ENCODE data around the gene JAK2. TPM values are rescaled to one million over a fixed set of nuclear protein-coding genes. Genes with fewer than 3 reads are reported as not detected.

JAK2 gene
- total and polyA plus RNA-seq, 10 of the 15 experiments (the other 5 are each of a cell fraction or from before 2014, with no cell fraction given) = 4.1 to 22.9 (median 13.7) TPM

DNA sequence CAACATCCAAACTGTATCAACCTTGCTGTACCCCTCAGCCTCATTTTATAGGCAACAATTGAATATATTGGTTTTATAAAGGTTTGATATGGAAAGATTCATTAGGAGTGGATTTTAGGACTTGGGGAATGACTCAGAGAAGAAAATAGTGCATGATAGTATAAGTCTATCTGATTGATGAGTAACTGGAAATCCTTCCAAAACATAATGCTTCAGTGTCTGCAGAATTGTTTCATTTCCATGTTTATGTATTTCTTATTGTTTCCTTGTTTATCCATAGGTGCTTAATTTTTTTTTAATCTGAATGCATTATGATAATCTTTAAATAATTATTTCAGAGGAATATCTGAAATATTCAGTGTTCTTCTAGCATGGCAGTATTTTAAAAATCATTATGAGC lies 12.6 kb downstream of the JAK2 start:
- no TSS peak for BruUV-seq (replicated peaks)

More for the DNA sequence above, 12.6 kb downstream of the JAK2 start:
- Histone ChIP-seq H3K4me3 (no peak overlapping the region), H2AFZ (ENCODE audit: control insufficient read depth, low read depth, low read length) (no peak overlapping the region), H3K9me3 (replicated peaks; ENCODE audit: control insufficient read depth, insufficient read depth, low read length) (peaks cover 4% of the 10 kb centered on the region), H3K4me2 (ENCODE audit: control insufficient read depth, insufficient read depth) (no peak overlapping the region), H3K27me3 (replicated peaks in 1 of 2; ENCODE audit: control insufficient read depth in 2 of 2, insufficient read depth in 2 of 2, low read length in 1 of 2) (no peaks in the 10 kb centered on the region), H3K4me1 (ENCODE audit: control insufficient read depth, insufficient read depth, low read length) (no peaks in the 10 kb centered on the region), H3K79me2 (ENCODE audit: control insufficient read depth, insufficient read depth, low read length) (peaks cover 28% of the 10 kb centered on the region), H3K9ac (ENCODE audit: control insufficient read depth, insufficient read depth, low read length) (no peak overlapping the region), H3K27ac (ENCODE audit: control insufficient read depth, insufficient read depth) (no peak overlapping the region), H3K36me3 (ENCODE audit: control insufficient read depth in 2 of 2, insufficient read depth in 2 of 2, low read length in 1 of 2) (peaks cover 2 to 6% of the 10 kb centered on the region in 2 experiments; a peak in 3 of 4 replicates), H4K20me1 (ENCODE audit: control insufficient read depth, insufficient read depth) (no peaks in the 10 kb centered on the region)
- RAD21 ChIA-PET (ENCODE audit: unreplicated experiment) = no interaction called here
- DNase-seq (ENCODE audit: low read depth, low spot score) = no peak
- TF ChIP-seq HCFC1 (IDR thresholded peaks at IDR 0.05; ENCODE audit: low read length) (no peak), TBL1XR1 (IDR thresholded peaks at IDR 0.05; ENCODE audit: low read depth, low read length) (no peak), SREBF1 (IDR thresholded peaks at IDR 0.05; ENCODE audit: low read length) (no peak), POU2F2 (IDR thresholded peaks at IDR 0.05; ENCODE audit: borderline replicate concordance, low read depth, low read length) (no peak), NFXL1 (IDR thresholded peaks at IDR 0.05; ENCODE audit: borderline replicate concordance) (no peak), POLR2A (IDR thresholded peaks at IDR 0.05; ENCODE audit: low read depth, low read length) (no peak), BCL11A (IDR thresholded peaks at IDR 0.05; ENCODE audit: low read depth, low read length) (no peak), CBX5 (IDR thresholded peaks at IDR 0.05; ENCODE audit: low read depth) (no peak), WRNIP1 (IDR thresholded peaks at IDR 0.05; ENCODE audit: borderline replicate concordance, low read depth, low read length) (no peak)
- TF ChIP-seq, protein P1, sequence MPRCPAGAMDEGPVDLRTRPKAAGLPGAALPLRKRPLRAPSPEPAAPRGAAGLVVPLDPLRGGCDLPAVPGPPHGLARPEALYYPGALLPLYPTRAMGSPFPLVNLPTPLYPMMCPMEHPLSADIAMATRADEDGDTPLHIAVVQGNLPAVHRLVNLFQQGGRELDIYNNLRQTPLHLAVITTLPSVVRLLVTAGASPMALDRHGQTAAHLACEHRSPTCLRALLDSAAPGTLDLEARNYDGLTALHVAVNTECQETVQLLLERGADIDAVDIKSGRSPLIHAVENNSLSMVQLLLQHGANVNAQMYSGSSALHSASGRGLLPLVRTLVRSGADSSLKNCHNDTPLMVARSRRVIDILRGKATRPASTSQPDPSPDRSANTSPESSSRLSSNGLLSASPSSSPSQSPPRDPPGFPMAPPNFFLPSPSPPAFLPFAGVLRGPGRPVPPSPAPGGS (IDR thresholded peaks at IDR 0.05; ENCODE audit: borderline replicate concordance, insufficient read depth, low read depth, low read length, poor library complexity, severe bottlenecking) = no peak
- TF ChIP-seq, protein P2, sequence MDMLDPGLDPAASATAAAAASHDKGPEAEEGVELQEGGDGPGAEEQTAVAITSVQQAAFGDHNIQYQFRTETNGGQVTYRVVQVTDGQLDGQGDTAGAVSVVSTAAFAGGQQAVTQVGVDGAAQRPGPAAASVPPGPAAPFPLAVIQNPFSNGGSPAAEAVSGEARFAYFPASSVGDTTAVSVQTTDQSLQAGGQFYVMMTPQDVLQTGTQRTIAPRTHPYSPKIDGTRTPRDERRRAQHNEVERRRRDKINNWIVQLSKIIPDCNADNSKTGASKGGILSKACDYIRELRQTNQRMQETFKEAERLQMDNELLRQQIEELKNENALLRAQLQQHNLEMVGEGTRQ (IDR thresholded peaks at IDR 0.05; ENCODE audit: borderline replicate concordance, low read depth, low read length) = no peak
- TF ChIP-seq, protein P3, sequence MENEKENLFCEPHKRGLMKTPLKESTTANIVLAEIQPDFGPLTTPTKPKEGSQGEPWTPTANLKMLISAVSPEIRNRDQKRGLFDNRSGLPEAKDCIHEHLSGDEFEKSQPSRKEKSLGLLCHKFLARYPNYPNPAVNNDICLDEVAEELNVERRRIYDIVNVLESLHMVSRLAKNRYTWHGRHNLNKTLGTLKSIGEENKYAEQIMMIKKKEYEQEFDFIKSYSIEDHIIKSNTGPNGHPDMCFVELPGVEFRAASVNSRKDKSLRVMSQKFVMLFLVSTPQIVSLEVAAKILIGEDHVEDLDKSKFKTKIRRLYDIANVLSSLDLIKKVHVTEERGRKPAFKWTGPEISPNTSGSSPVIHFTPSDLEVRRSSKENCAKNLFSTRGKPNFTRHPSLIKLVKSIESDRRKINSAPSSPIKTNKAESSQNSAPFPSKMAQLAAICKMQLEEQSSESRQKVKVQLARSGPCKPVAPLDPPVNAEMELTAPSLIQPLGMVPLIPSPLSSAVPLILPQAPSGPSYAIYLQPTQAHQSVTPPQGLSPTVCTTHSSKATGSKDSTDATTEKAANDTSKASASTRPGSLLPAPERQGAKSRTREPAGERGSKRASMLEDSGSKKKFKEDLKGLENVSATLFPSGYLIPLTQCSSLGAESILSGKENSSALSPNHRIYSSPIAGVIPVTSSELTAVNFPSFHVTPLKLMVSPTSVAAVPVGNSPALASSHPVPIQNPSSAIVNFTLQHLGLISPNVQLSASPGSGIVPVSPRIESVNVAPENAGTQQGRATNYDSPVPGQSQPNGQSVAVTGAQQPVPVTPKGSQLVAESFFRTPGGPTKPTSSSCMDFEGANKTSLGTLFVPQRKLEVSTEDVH (IDR thresholded peaks at IDR 0.05; ENCODE audit: low read depth, partially characterized antibody) = no peak
- TF ChIP-seq, protein P4, sequence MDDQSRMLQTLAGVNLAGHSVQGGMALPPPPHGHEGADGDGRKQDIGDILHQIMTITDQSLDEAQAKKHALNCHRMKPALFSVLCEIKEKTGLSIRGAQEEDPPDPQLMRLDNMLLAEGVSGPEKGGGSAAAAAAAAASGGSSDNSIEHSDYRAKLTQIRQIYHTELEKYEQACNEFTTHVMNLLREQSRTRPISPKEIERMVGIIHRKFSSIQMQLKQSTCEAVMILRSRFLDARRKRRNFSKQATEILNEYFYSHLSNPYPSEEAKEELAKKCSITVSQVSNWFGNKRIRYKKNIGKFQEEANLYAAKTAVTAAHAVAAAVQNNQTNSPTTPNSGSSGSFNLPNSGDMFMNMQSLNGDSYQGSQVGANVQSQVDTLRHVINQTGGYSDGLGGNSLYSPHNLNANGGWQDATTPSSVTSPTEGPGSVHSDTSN (IDR thresholded peaks at IDR 0.05; ENCODE audit: insufficient replicate concordance, low read depth, low read length) = no peak
- no peak for ATAC-seq
- in situ Hi-C loops (cut with MboI) = no loop called here
- intact Hi-C loops (cut with micrococcal nuclease; ENCODE audit: unreplicated experiment) = no loop called here
- SMC1A ChIA-PET (ENCODE audit: uncharacterized antibody, unreplicated experiment) = no interaction called here
- CTCF ChIA-PET = no interaction called here
- FAIRE-seq = no peak
- POLR2A ChIA-PET = interaction anchor here (0.6 kb wide), 1 partner anchor 17 kb away, joined by 9 read pairs; no protein-coding TSS in a partner anchor
